OCI-LY7 (cell line): ENCODE measurements around the gene YTHDF2. TPM values are rescaled to one million over a fixed set of nuclear protein-coding genes. Genes with fewer than 3 reads are reported as not detected.

Source experiments
- BruUV-seq: library from RNA; stranded (reverse); fragments of 400-500 nt; replicated peaks from 2 replicates; lab custom pipeline; 2021; lab: Mats Ljungman, UMichigan
- CTCF ChIA-PET: fragments of 300-600 bp; sonication (Branson Sonifier 250); formaldehyde crosslinking; loops from one replicate; lab custom pipeline; 2022; ENCODE audit warnings: antibody characterized with exemption; ENCODE audit not compliant: unreplicated experiment; lab: Charles Lee
- POLR2A ChIA-PET: fragments of 300-600 bp; sonication (Branson Sonifier 250); formaldehyde crosslinking; loops from one replicate; lab custom pipeline; 2022; ENCODE audit warnings: antibody characterized with exemption; lab: Charles Lee
- DNase-seq: peaks from one replicate; pipeline ENCODE4 v3.0.0-alpha.2; 2015; ENCODE audit warnings: low spot score
- H2AFZ ChIP-seq: fragments of 200-600 bp; sonication (generic), shearing (Covaris generic); 2 replicates; pipeline ENCODE4 v1.6.1; 2014; ENCODE audit warnings: mild to moderate bottlenecking, antibody characterized with exemption, low read length, moderate library complexity
- H3K27ac ChIP-seq: fragments of 200-600 bp; sonication (generic); 2 replicates; pipeline ENCODE4 v1.5.1; 2014; ENCODE audit warnings: mixed run types, low read depth, mild to moderate bottlenecking, moderate library complexity, low read length, inconsistent platforms; ENCODE audit not compliant: poor library complexity, severe bottlenecking
- H3K36me3 ChIP-seq: fragments of 200-600 bp; sonication (generic); 2 replicates; pipeline ENCODE4 v1.6.1; 2014; ENCODE audit warnings: mild to moderate bottlenecking, antibody characterized with exemption, low read length, moderate library complexity, mixed read lengths; ENCODE audit not compliant: insufficient read depth
- H3K4me1 ChIP-seq: fragments of 200-600 bp; sonication (generic); 2 replicates; pipeline ENCODE4 v1.5.1; 2014; ENCODE audit warnings: mild to moderate bottlenecking, low read length; ENCODE audit not compliant: insufficient read depth, poor library complexity, severe bottlenecking
- H3K4me2 ChIP-seq: fragments of 200-600 bp; sonication (generic); 2 replicates; pipeline ENCODE4 v1.6.1; 2014; ENCODE audit warnings: mild to moderate bottlenecking, low read length
- H3K4me3 ChIP-seq: fragments of 200-600 bp; sonication (generic); 2 replicates; pipeline ENCODE4 v1.5.1; 2014; ENCODE audit warnings: mild to moderate bottlenecking, low read depth, low read length; ENCODE audit not compliant: poor library complexity, severe bottlenecking
- H3K79me2 ChIP-seq: fragments of 200-600 bp; sonication (generic); 2 replicates; pipeline ENCODE4 v1.6.1; 2016; ENCODE audit warnings: low read depth, mild to moderate bottlenecking, low read length, moderate library complexity, mixed read lengths; ENCODE audit not compliant: insufficient read depth
- H3K9me2 ChIP-seq: fragments of 200-600 bp; sonication (generic); 2 replicates; pipeline ENCODE4 v1.6.1; 2016; ENCODE audit warnings: mild to moderate bottlenecking, low read length, mixed read lengths; ENCODE audit not compliant: insufficient read depth
- H3K9me3 ChIP-seq: fragments of 200-600 bp; sonication (generic); 2 replicates; pipeline ENCODE4 v1.6.1; 2014; ENCODE audit warnings: mild to moderate bottlenecking, mixed run types, low read length, mixed read lengths
- H4K20me1 ChIP-seq: fragments of 200-600 bp; sonication (generic); 2 replicates; pipeline ENCODE4 v1.6.1; 2014; ENCODE audit warnings: mild to moderate bottlenecking, antibody characterized with exemption, low read length, moderate library complexity, mixed read lengths; ENCODE audit not compliant: insufficient read depth
- EZH2phosphoT487 ChIP-seq: fragments of 200-600 bp; sonication (generic); IDR thresholded peaks from 2 replicates; pipeline ENCODE4 v1.6.1; 2018; ENCODE audit warnings: low read depth, borderline replicate concordance, mild to moderate bottlenecking, mixed run types, antibody characterized with exemption, low read length, moderate library complexity, mixed read lengths
- intact Hi-C: fragments of 100-400 bp; cut with micrococcal nuclease; formaldehyde crosslinking; loops from one replicate; pipeline ENCODE4 v1.10.0; 2022; ENCODE audit not compliant: unreplicated experiment
- total RNA-seq, 2 experiments: library from RNA; depleted of rRNA in 1 of 2; stranded (reverse); fragments of >200 nt in 1 of 2; shearing (Covaris generic) in 1 of 2; gene quantifications; 2 replicates each; pipeline ENCODE4 v1.2.3, GENCODE V29; 2014 to 2022
- TF ChIP-seq, protein P1 (sequence below): fragments of 200-600 bp; sonication (generic); conservative IDR thresholded peaks from 2 replicates; pipeline ENCODE4 v1.5.1; 2014; ENCODE audit warnings: mild to moderate bottlenecking, antibody characterized with exemption, low read length, moderate library complexity, mixed read lengths

The YTHDF2 gene
- total RNA-seq, 2 experiments from 2014 or later: 57.9 to 83.6 TPM

DNA sequence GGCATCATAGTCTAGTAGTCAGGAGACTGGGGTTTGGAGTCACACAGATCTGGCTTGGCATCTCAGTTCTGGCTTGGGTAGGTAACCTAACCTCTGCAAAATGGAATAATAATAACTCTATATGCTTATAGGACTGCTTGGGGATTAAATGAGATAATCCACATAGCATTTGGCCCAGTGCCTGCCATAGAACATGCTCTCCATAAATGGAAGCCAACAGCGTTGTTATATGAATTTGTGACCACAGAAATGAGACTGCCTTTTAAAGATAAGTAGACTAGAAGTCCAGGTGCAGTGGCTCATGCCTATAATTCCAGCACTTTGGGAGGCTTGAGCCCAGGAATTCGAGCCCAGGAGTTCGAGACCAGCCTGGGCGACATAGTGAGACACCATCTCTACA, 71.2 kb downstream of the YTHDF2 start:
- no peak overlapping the region for H2AFZ ChIP-seq
- H3K9me3 ChIP-seq: no peaks in the 10 kb centered on the region
- no peaks in the 10 kb centered on the region for H4K20me1 ChIP-seq
- H3K4me3 ChIP-seq: no peak overlapping the region
- H3K4me2 ChIP-seq: no peak overlapping the region
- intact Hi-C loops: no loop called here
- no peak for DNase-seq
- no peaks in the 10 kb centered on the region for H3K4me1 ChIP-seq
- H3K36me3 ChIP-seq: no peaks in the 10 kb centered on the region
- no peaks in the 10 kb centered on the region for H3K9me2 ChIP-seq
- no peak overlapping the region for H3K27ac ChIP-seq
- no TSS peak for BruUV-seq
- H3K79me2 ChIP-seq: no peaks in the 10 kb centered on the region
- ChIA-PET POLR2A (interaction anchor here (0.7 kb wide), 2 partner anchors 113 to 246 kb away, joined by 3 to 4 read pairs; no protein-coding TSS in a partner anchor), CTCF (no interaction called here)
- TF ChIP-seq, protein P1, sequence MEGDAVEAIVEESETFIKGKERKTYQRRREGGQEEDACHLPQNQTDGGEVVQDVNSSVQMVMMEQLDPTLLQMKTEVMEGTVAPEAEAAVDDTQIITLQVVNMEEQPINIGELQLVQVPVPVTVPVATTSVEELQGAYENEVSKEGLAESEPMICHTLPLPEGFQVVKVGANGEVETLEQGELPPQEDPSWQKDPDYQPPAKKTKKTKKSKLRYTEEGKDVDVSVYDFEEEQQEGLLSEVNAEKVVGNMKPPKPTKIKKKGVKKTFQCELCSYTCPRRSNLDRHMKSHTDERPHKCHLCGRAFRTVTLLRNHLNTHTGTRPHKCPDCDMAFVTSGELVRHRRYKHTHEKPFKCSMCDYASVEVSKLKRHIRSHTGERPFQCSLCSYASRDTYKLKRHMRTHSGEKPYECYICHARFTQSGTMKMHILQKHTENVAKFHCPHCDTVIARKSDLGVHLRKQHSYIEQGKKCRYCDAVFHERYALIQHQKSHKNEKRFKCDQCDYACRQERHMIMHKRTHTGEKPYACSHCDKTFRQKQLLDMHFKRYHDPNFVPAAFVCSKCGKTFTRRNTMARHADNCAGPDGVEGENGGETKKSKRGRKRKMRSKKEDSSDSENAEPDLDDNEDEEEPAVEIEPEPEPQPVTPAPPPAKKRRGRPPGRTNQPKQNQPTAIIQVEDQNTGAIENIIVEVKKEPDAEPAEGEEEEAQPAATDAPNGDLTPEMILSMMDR: no peak
- no peak for TF ChIP-seq EZH2phosphoT487

DNA sequence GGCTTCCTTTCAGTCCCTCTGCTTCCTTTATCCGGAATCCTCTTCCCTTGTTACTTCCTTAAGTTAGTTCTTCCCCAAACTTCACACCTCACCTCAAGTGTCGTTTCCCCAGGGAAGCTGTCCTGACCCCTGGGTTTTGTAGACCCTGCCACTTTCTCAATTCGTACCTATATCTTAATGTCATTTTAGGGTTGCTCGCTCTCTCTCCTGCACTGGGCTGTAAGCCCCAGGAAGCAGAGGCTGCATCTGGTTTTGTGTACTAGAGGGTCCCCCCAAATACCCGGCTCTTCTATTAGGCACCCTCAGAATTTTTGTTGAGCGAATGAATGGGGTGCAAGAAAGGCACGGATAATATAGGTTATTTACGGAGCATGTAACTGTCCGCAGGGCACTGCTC, 74.6 kb downstream of the YTHDF2 start:
- intact Hi-C loops: no loop called here
- Histone ChIP-seq H3K79me2 (no peaks in the 10 kb centered on the region), H3K4me1 (no peaks in the 10 kb centered on the region), H3K27ac (no peak overlapping the region), H3K4me3 (no peak overlapping the region), H4K20me1 (no peaks in the 10 kb centered on the region), H3K36me3 (no peaks in the 10 kb centered on the region), H3K9me3 (no peaks in the 10 kb centered on the region), H3K4me2 (no peak overlapping the region), H2AFZ (no peak overlapping the region), H3K9me2 (no peaks in the 10 kb centered on the region)
- no peak for DNase-seq
- no TSS peak for BruUV-seq
- ChIA-PET CTCF (no interaction called here), POLR2A (no interaction called here)
- TF ChIP-seq, protein P1: no peak
- TF ChIP-seq EZH2phosphoT487: no peak

DNA sequence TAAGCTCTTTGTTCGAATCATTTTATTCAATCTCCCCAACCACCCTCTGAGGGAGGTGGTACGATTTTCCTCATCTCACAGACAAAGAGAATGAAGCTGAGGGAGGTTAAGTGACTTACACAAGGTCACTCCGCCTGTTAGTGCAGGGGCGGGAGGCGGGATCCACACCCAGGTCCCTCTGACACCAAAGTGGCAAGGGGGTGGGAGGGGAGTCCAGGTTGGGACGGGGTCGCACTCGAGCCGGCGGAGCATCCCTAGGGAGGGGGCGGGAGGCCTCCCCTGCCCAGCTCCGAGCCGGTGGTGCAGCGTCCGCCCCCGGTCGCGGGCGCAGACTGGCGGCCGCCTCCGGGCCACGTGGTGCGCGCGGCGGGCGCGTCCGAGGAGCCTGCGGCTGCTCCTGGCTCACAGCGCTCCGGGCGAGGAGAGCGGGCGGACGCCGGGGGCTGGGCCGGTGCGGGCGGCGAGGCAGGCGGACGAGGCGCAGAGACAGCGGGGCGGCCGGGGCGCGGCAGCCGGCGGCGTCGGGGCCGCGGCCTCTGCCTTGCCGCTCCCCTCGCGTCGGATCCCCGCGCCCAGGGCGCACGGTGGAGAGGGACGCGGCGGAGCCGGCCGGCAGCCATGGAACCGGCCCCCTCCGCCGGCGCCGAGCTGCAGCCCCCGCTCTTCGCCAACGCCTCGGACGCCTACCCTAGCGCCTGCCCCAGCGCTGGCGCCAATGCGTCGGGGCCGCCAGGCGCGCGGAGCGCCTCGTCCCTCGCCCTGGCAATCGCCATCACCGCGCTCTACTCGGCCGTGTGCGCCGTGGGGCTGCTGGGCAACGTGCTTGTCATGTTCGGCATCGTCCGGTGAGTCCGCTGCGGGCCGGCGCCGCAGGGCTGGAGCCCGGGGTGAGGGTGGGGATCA, 75.3 kb downstream of the YTHDF2 start, which contains the start of gene OPRD1:
TSS of gene OPRD1 (plus strand) at position 405 of the 903 bp plus-strand sequence. CDS start at position 619, 214 bp downstream.
- CTCF ChIA-PET: no interaction called here
- no peak for DNase-seq

More for the DNA sequence above, 75.3 kb downstream of the YTHDF2 start, which contains the start of gene OPRD1:
- Histone ChIP-seq H3K9me3 (no peaks in the 10 kb centered on the region), H3K36me3 (no peaks in the 10 kb centered on the region), H3K4me2 (no peak within 1 kb of the TSS), H3K4me3 (no peak within 1 kb of the TSS), H3K27ac (no peak within 1 kb of the TSS), H3K79me2 (no peaks in the 10 kb centered on the region), H4K20me1 (no peaks in the 10 kb centered on the region), H3K4me1 (no peaks in the 10 kb centered on the region), H3K9me2 (no peaks in the 10 kb centered on the region), H2AFZ (no peak within 1 kb of the TSS)
- no TSS peak for BruUV-seq
- POLR2A ChIA-PET: no interaction called here
- intact Hi-C loops: no loop called here
- no peak for TF ChIP-seq EZH2phosphoT487
- TF ChIP-seq, protein P1: no peak
